Panc1 (cell line): ENCODE results near the gene PTPRJ. TPM values are rescaled to one million over a fixed set of nuclear protein-coding genes. Genes with fewer than 3 reads are reported as not detected.

Experiments used
- ATAC-seq: fragments of 200-7000 bp; cut with Tn5 transposase; 2 replicates; pipeline ENCODE4 v1.9.1; 2020; ENCODE audit warnings: mild to moderate bottlenecking, moderate library complexity
- BruUV-seq: library from RNA; stranded (reverse); fragments of 400-500 nt; replicated peaks from 2 replicates; lab custom pipeline; 2021; lab: Mats Ljungman, UMichigan
- CTCF ChIA-PET: fragments of 300-600 bp; sonication (Branson Sonifier 250); formaldehyde crosslinking; loops from one replicate; lab custom pipeline; 2022; ENCODE audit warnings: antibody characterized with exemption; lab: Charles Lee
- POLR2A ChIA-PET: fragments of 300-600 bp; sonication (Branson Sonifier 250); formaldehyde crosslinking; loops from one replicate; lab custom pipeline; 2022; ENCODE audit warnings: antibody characterized with exemption; lab: Charles Lee
- DNase-seq: peaks from one replicate; pipeline ENCODE4 v3.0.0-alpha.2; 2010; ENCODE audit warnings: low read depth, low spot score
- H3K27ac ChIP-seq: 2 replicates; pipeline ENCODE4 v1.5.1; 2011; ENCODE audit warnings: mild to moderate bottlenecking, low read length, inconsistent platforms
- H3K27me3 ChIP-seq: fragments of 200-500 bp; sonication (Bioruptor generic); 2 replicates; pipeline ENCODE4 v1.6.0; 2014; ENCODE audit warnings: low read length, inconsistent platforms; ENCODE audit not compliant: control insufficient read depth, insufficient read depth
- H3K36me3 ChIP-seq: fragments of 200-500 bp; sonication (Bioruptor generic); 2 replicates; pipeline ENCODE4 v1.5.1; 2014; ENCODE audit warnings: inconsistent platforms, mild to moderate bottlenecking, low read length, moderate library complexity; ENCODE audit not compliant: control insufficient read depth, insufficient read depth
- H3K4me1 ChIP-seq: 2 replicates; pipeline ENCODE4 v1.5.1; 2011; ENCODE audit warnings: inconsistent platforms, mild to moderate bottlenecking, low read length, moderate library complexity; ENCODE audit not compliant: control insufficient read depth, insufficient read depth
- H3K4me3 ChIP-seq, 2 experiments: 2 replicates each; pipeline ENCODE4 v1.5.1; 2011 to 2012; ENCODE audit warnings: low read depth in 2 of 2, low read length in 2 of 2, mild to moderate bottlenecking in 2 of 2, inconsistent platforms in 1 of 2, moderate library complexity in 1 of 2
- H3K9me3 ChIP-seq: fragments of 200-500 bp; sonication (Bioruptor generic); 2 replicates; pipeline ENCODE4 v1.5.1; 2014; ENCODE audit warnings: low read depth, mild to moderate bottlenecking, inconsistent platforms, low read length, moderate library complexity; ENCODE audit not compliant: control insufficient read depth, insufficient read depth
- POLR2AphosphoS5 ChIP-seq: IDR thresholded peaks from 2 replicates; pipeline ENCODE4 v1.6.1; 2012; ENCODE audit warnings: mild to moderate bottlenecking, low read depth, low read length, moderate library complexity
- SIN3A ChIP-seq: IDR thresholded peaks from 2 replicates; pipeline ENCODE4 v1.6.1; 2012; ENCODE audit warnings: low read depth, mild to moderate bottlenecking, low read length, moderate library complexity, borderline replicate concordance; ENCODE audit not compliant: insufficient read depth
- TCF7L2 ChIP-seq: IDR thresholded peaks from 2 replicates; pipeline ENCODE4 v1.6.1; 2011; ENCODE audit warnings: mild to moderate bottlenecking, low read depth, low read length, inconsistent platforms
- in situ Hi-C: cut with HindIII; loops from 2 replicates; pipeline ENCODE4 v1.10.0; 2016; ENCODE audit warnings: low sequenced_read_pairs, low pct_unique_long_range_greater_than_20kb
- intact Hi-C: fragments of 100-400 bp; cut with micrococcal nuclease; formaldehyde crosslinking; loops from one replicate; pipeline ENCODE4 v1.10.0; 2022; ENCODE audit not compliant: unreplicated experiment
- total RNA-seq: library from RNA; stranded (reverse); gene quantifications from one replicate; pipeline ENCODE4 v1.2.1, GENCODE V29; 2021; ENCODE audit not compliant: unreplicated experiment
- TF ChIP-seq, protein P1 (sequence below): fragments of 450-650 bp; IDR thresholded peaks from 2 replicates; pipeline ENCODE4 v1.5.1; 2017; ENCODE audit warnings: mild to moderate bottlenecking
- TF ChIP-seq, protein P2 (sequence below), 2 experiments: IDR thresholded peaks; 2 replicates each; pipeline ENCODE4 v1.6.1; 2011 to 2012; ENCODE audit warnings: low read depth in 2 of 2, control low read depth in 1 of 2, low read length in 1 of 2, mild to moderate bottlenecking in 1 of 2, moderate library complexity in 1 of 2; ENCODE audit not compliant: insufficient read depth in 1 of 2

The PTPRJ gene
- total RNA-seq, 1 experiment from 2014 or later: 73.6 TPM

DNA sequence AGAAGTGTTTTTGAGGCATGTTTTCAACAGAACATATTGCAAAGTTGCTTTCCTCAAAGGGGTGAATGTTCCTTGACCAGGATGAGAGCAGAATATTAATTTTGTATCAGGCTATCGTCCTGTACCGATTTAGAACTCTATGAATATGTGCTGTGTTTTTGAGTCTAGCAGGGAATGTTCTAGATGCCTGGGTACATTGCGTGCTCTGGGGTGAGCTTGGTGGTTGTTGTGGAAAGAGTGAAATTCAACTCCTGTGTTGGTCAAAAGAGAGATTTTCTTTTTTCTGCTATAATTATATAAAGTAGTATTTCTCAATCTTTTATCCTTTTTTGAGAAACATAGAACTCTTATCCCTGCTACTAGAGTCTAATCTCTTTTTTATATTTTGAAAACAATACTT lies 185.1 kb downstream of the PTPRJ start:
- no peaks in the 10 kb centered on the region for H3K9me3 ChIP-seq
- no peak for ATAC-seq
- H3K36me3 ChIP-seq: peaks cover 11% of the 10 kb centered on the region
- H3K4me1 ChIP-seq: no peaks in the 10 kb centered on the region
- TF ChIP-seq TCF7L2 (no peak), SIN3A (no peak), POLR2AphosphoS5 (no peak)
- TF ChIP-seq, protein P1, sequence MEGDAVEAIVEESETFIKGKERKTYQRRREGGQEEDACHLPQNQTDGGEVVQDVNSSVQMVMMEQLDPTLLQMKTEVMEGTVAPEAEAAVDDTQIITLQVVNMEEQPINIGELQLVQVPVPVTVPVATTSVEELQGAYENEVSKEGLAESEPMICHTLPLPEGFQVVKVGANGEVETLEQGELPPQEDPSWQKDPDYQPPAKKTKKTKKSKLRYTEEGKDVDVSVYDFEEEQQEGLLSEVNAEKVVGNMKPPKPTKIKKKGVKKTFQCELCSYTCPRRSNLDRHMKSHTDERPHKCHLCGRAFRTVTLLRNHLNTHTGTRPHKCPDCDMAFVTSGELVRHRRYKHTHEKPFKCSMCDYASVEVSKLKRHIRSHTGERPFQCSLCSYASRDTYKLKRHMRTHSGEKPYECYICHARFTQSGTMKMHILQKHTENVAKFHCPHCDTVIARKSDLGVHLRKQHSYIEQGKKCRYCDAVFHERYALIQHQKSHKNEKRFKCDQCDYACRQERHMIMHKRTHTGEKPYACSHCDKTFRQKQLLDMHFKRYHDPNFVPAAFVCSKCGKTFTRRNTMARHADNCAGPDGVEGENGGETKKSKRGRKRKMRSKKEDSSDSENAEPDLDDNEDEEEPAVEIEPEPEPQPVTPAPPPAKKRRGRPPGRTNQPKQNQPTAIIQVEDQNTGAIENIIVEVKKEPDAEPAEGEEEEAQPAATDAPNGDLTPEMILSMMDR: no peak
- TF ChIP-seq, protein P2, sequence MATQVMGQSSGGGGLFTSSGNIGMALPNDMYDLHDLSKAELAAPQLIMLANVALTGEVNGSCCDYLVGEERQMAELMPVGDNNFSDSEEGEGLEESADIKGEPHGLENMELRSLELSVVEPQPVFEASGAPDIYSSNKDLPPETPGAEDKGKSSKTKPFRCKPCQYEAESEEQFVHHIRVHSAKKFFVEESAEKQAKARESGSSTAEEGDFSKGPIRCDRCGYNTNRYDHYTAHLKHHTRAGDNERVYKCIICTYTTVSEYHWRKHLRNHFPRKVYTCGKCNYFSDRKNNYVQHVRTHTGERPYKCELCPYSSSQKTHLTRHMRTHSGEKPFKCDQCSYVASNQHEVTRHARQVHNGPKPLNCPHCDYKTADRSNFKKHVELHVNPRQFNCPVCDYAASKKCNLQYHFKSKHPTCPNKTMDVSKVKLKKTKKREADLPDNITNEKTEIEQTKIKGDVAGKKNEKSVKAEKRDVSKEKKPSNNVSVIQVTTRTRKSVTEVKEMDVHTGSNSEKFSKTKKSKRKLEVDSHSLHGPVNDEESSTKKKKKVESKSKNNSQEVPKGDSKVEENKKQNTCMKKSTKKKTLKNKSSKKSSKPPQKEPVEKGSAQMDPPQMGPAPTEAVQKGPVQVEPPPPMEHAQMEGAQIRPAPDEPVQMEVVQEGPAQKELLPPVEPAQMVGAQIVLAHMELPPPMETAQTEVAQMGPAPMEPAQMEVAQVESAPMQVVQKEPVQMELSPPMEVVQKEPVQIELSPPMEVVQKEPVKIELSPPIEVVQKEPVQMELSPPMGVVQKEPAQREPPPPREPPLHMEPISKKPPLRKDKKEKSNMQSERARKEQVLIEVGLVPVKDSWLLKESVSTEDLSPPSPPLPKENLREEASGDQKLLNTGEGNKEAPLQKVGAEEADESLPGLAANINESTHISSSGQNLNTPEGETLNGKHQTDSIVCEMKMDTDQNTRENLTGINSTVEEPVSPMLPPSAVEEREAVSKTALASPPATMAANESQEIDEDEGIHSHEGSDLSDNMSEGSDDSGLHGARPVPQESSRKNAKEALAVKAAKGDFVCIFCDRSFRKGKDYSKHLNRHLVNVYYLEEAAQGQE (IDR thresholded peaks at IDR 0.05; ENCODE audit: insufficient read depth in 1 of 2, low read depth in 2 of 2, low read length in 1 of 2): no peak
- no peak for DNase-seq
- ChIA-PET POLR2A (no interaction called here), CTCF (no interaction called here)
- in situ Hi-C loops: no loop called here
- H3K4me3 ChIP-seq: no peak overlapping the region
- BruUV-seq: no TSS peak
- intact Hi-C loops: no loop called here
- no peak overlapping the region for H3K27ac ChIP-seq
- no peaks in the 10 kb centered on the region for H3K27me3 ChIP-seq

DNA sequence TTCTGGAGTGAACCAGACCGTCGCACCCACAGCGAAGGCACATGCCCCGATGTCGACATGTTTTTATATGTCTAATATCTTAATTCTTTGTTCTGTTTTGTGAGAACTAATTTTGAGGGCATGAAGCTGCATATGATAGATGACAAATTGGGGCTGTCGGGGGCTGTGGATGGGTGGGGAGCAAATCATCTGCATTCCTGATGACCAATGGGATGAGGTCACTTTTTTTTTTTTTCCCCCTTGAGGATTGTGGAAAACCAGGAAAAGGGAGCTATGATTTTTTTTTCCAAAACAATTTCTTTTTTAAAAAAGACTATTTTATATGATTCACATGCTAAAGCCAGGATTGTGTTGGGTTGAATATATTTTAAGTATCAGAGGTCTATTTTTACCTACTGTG lies 187.0 kb downstream of the PTPRJ start:
- Histone ChIP-seq H3K27me3 (no peaks in the 10 kb centered on the region), H3K36me3 (peaks cover 11% of the 10 kb centered on the region), H3K9me3 (no peaks in the 10 kb centered on the region), H3K4me1 (no peaks in the 10 kb centered on the region), H3K27ac (no peak overlapping the region), H3K4me3 (no peak overlapping the region)
- ChIA-PET POLR2A (interaction anchor here (0.6 kb wide), 1 partner anchor 11 kb away, joined by 3 read pairs; no protein-coding TSS in a partner anchor), CTCF (no interaction called here)
- no peak for TF ChIP-seq SIN3A
- no peak for TF ChIP-seq POLR2AphosphoS5
- TF ChIP-seq TCF7L2: no peak
- TF ChIP-seq, protein P2 (IDR thresholded peaks at IDR 0.05; ENCODE audit: insufficient read depth in 1 of 2, low read depth in 2 of 2, low read length in 1 of 2): no peak
- TF ChIP-seq, protein P1: no peak
- in situ Hi-C loops (no loop called here), intact Hi-C loops (no loop called here)
- ATAC-seq (no peak), DNase-seq (no peak)
- TSS peak; percentile 50 for BruUV-seq
